Measurements from ENCODE around the gene CDK7.

CDK7 gene

GRCh38 chr5:69271376-69271775 lies 36.7 kb downstream of the CDK7 start:
- no peak overlapping the region for H3K4me3 ChIP-seq (ENCODE audit: control insufficient read depth, low read depth, low read length)
- no peak for TF ChIP-seq CTCF (IDR thresholded peaks at IDR 0.05; ENCODE audit: control insufficient read depth, insufficient read depth, low read depth, low read length, missing control alignments)
- DNase-seq (ENCODE audit: low read depth) = no peak

GRCh38 chr5:69275563-69275962 lies 40.9 kb downstream of the CDK7 start:
- no peak overlapping the region for H3K4me3 ChIP-seq (ENCODE audit: control insufficient read depth, low read depth, low read length)
- TF ChIP-seq CTCF (IDR thresholded peaks at IDR 0.05; ENCODE audit: control insufficient read depth, insufficient read depth, low read depth, low read length, missing control alignments) = no peak
- DNase-seq (ENCODE audit: low read depth) = no peak

GRCh38 chr5:69276422-69277174 lies 41.9 kb downstream of the CDK7 start:
- no peak for TF ChIP-seq CTCF (IDR thresholded peaks at IDR 0.05; ENCODE audit: control insufficient read depth, insufficient read depth, low read depth, low read length, missing control alignments)
- H3K4me3 ChIP-seq (ENCODE audit: control insufficient read depth, low read depth, low read length) = no peak overlapping the region
- no peak for DNase-seq (ENCODE audit: low read depth)

- no peak for DNase-seq (ENCODE audit: low read depth)
- TF ChIP-seq CTCF (IDR thresholded peaks at IDR 0.05; ENCODE audit: control insufficient read depth, insufficient read depth, low read depth, low read length, missing control alignments) = no peak
- no peak overlapping the region for H3K4me3 ChIP-seq (ENCODE audit: control insufficient read depth, low read depth, low read length)
Measured at GRCh38 chr5:69279517-69279916, 44.8 kb downstream of the CDK7 start.

GRCh38 chr5:69281114-69281513 lies 46.4 kb downstream of the CDK7 start:
- no peak overlapping the region for H3K4me3 ChIP-seq (ENCODE audit: control insufficient read depth, low read depth, low read length)
- DNase-seq (ENCODE audit: low read depth) = no peak
- no peak for TF ChIP-seq CTCF (IDR thresholded peaks at IDR 0.05; ENCODE audit: control insufficient read depth, insufficient read depth, low read depth, low read length, missing control alignments)

GRCh38 chr5:69284203-69284602 lies 49.5 kb downstream of the CDK7 start:
- H3K4me3 ChIP-seq (ENCODE audit: control insufficient read depth, low read depth, low read length) = no peak overlapping the region
- DNase-seq (ENCODE audit: low read depth) = no peak
- TF ChIP-seq CTCF (IDR thresholded peaks at IDR 0.05; ENCODE audit: control insufficient read depth, insufficient read depth, low read depth, low read length, missing control alignments) = no peak

Measured in AG09309 (cell line).